ENCODE data around the gene TBX2. TPM values are rescaled to one million over a fixed set of nuclear protein-coding genes. Genes with fewer than 3 reads are reported as not detected.

TBX2 gene
- total RNA-seq, 2 experiments from 2014 or later = not detected

- Mint-ChIP-seq H3K4me3 (no peak overlapping the region), H3K9me3 (no peaks in the 10 kb centered on the region), H3K27ac (no peak overlapping the region), H3K27me3 (peaks cover 31% of the 10 kb centered on the region), H3K36me3 (ENCODE audit: low read depth) (no peaks in the 10 kb centered on the region), H3K4me1 (ENCODE audit: low read depth) (peaks cover 4% of the 10 kb centered on the region)
- TF ChIP-seq, protein P1, sequence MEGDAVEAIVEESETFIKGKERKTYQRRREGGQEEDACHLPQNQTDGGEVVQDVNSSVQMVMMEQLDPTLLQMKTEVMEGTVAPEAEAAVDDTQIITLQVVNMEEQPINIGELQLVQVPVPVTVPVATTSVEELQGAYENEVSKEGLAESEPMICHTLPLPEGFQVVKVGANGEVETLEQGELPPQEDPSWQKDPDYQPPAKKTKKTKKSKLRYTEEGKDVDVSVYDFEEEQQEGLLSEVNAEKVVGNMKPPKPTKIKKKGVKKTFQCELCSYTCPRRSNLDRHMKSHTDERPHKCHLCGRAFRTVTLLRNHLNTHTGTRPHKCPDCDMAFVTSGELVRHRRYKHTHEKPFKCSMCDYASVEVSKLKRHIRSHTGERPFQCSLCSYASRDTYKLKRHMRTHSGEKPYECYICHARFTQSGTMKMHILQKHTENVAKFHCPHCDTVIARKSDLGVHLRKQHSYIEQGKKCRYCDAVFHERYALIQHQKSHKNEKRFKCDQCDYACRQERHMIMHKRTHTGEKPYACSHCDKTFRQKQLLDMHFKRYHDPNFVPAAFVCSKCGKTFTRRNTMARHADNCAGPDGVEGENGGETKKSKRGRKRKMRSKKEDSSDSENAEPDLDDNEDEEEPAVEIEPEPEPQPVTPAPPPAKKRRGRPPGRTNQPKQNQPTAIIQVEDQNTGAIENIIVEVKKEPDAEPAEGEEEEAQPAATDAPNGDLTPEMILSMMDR (IDR thresholded peaks at IDR 0.05) = no peak
- ATAC-seq (no peak), DNase-seq (no peak)
- ChIA-PET POLR2A (interaction anchor here (0.9 kb wide), 1 partner anchor 12 kb away, joined by 5 read pairs; no protein-coding TSS in a partner anchor), CTCF (interaction anchor here (0.9 to 1.4 kb wide), 2 partner anchors 8 to 12 kb away, joined by 3 read pairs; no protein-coding TSS in a partner anchor)
- intact Hi-C loops (cut with micrococcal nuclease) = no loop called here
These were observed 21.2 kb downstream of the TBX2 start for GRCh38 chr17:61420745-61421398.

- Mint-ChIP-seq H3K4me1 (ENCODE audit: low read depth) (peaks cover 4% of the 10 kb centered on the region), H3K4me3 (no peak overlapping the region), H3K9me3 (no peaks in the 10 kb centered on the region), H3K27ac (no peak overlapping the region), H3K36me3 (ENCODE audit: low read depth) (no peaks in the 10 kb centered on the region), H3K27me3 (peaks cover 32% of the 10 kb centered on the region)
- intact Hi-C loops (cut with micrococcal nuclease) = no loop called here
- ATAC-seq (no peak), DNase-seq (no peak)
- ChIA-PET POLR2A (interaction anchor here (0.9 kb wide), 1 partner anchor 11 kb away, joined by 5 read pairs; no protein-coding TSS in a partner anchor), CTCF (interaction anchor here (0.9 kb wide), 1 partner anchor 9 kb away, joined by 3 read pairs; no protein-coding TSS in a partner anchor)
- TF ChIP-seq, protein P1 (IDR thresholded peaks at IDR 0.05) = no peak
These were observed 21.8 kb downstream of the TBX2 start for GRCh38 chr17:61421460-61421859.

DNA sequence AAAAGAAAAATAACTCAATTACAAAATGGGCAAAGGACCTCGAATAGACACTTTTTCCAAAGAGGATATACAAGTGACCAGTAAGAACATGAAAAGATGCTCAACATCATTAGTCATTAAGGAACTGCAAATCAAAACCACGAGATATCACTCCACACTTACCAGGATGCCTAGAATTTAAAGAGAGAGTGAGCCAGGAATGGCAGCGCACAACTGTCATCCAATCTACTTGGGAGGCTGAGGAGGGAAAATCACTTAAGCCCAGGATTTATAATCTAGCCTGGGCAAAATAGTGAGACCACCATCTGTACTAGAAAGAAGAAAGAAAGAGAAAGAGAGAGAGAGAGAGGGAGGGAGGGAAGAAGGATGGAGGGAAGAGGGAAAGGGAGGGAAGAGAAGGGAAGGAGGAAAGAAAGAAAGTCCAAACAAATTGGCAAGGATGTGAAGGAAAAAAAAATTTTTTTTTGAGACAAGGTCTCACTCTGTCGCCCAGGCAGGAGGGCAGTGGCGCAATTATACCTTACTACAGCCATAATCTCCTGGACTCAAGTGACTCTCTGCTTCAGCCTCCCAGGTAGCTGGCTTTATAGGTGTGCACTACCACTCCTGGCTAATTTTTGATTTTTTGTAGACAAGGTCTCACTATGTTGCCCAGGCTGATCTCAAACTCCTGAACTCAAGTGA lies 22.6 kb downstream of the TBX2 start:
- H3K36me3 Mint-ChIP-seq (ENCODE audit: low read depth) = no peaks in the 10 kb centered on the region
- ChIA-PET POLR2A (no interaction called here), CTCF (interaction anchor here (1.0 kb wide), 1 partner anchor 10 kb away, joined by 4 read pairs; no protein-coding TSS in a partner anchor)
- no peaks in the 10 kb centered on the region for H3K4me1 Mint-ChIP-seq (ENCODE audit: low read depth)
- no peaks in the 10 kb centered on the region for H3K9me3 Mint-ChIP-seq
- no peak for ATAC-seq
- peaks cover 34% of the 10 kb centered on the region for H3K27me3 Mint-ChIP-seq
- no peak overlapping the region for H3K4me3 Mint-ChIP-seq
- no peak overlapping the region for H3K27ac Mint-ChIP-seq
- DNase-seq = no peak
- intact Hi-C loops (cut with micrococcal nuclease) = no loop called here
- TF ChIP-seq, protein P1 (IDR thresholded peaks at IDR 0.05) = no peak

GRCh38 chr17:61422869-61423268 lies 23.2 kb downstream of the TBX2 start:
- intact Hi-C loops (cut with micrococcal nuclease) = no loop called here
- ATAC-seq (no peak), DNase-seq (no peak)
- Mint-ChIP-seq H3K36me3 (ENCODE audit: low read depth) (no peaks in the 10 kb centered on the region), H3K4me1 (ENCODE audit: low read depth) (no peaks in the 10 kb centered on the region), H3K4me3 (no peak overlapping the region), H3K9me3 (no peaks in the 10 kb centered on the region), H3K27me3 (peaks cover 34% of the 10 kb centered on the region), H3K27ac (no peak overlapping the region)
- POLR2A ChIA-PET = no interaction called here
- TF ChIP-seq, protein P1 (IDR thresholded peaks at IDR 0.05) = no peak
- CTCF ChIA-PET = interaction anchor here (1.0 to 1.9 kb wide), 2 partner anchors 10 kb away, joined by 4 read pairs; no protein-coding TSS in a partner anchor

All from activated CD8-positive, alpha-beta T cell treated with anti-CD3 and anti-CD28 coated beads for 36 hours (primary cell).